ENCODE results near the gene DYSF. TPM values are rescaled to one million over a fixed set of nuclear protein-coding genes. Genes with fewer than 3 reads are reported as not detected.

The DYSF gene
- total RNA-seq, 1 donor, result 0.18 TPM

GRCh38 chr2:71564790-71565189 is 111.4 kb downstream of the DYSF start:
- H3K4me3 ChIP-seq (ENCODE audit: low read depth, low read length), result no peak overlapping the region
- TF ChIP-seq CTCF (IDR thresholded peaks at IDR 0.05; ENCODE audit: insufficient read depth, low read length), result no peak
- no peak for DNase-seq (ENCODE audit: low read depth)

GRCh38 chr2:71566372-71566771 is 113.0 kb downstream of the DYSF start:
- peak; percentile 41 for DNase-seq (ENCODE audit: low read depth)
- no peak overlapping the region for H3K4me3 ChIP-seq (ENCODE audit: low read depth, low read length)
- no peak for TF ChIP-seq CTCF (IDR thresholded peaks at IDR 0.05; ENCODE audit: insufficient read depth, low read length)

GRCh38 chr2:71567625-71568024 is 114.3 kb downstream of the DYSF start:
- H3K4me3 ChIP-seq (ENCODE audit: low read depth, low read length), result no peak overlapping the region
- no peak for DNase-seq (ENCODE audit: low read depth)
- TF ChIP-seq CTCF (IDR thresholded peaks at IDR 0.05; ENCODE audit: insufficient read depth, low read length), result no peak

GRCh38 chr2:71568103-71568502 is 114.7 kb downstream of the DYSF start:
- no peak for DNase-seq (ENCODE audit: low read depth)
- H3K4me3 ChIP-seq (ENCODE audit: low read depth, low read length), result no peak overlapping the region
- TF ChIP-seq CTCF (IDR thresholded peaks at IDR 0.05; ENCODE audit: insufficient read depth, low read length), result no peak

- no peak for TF ChIP-seq CTCF (IDR thresholded peaks at IDR 0.05; ENCODE audit: insufficient read depth, low read length)
- DNase-seq (ENCODE audit: low read depth), result no peak
These were observed 117.2 kb downstream of the DYSF start for GRCh38 chr2:71570511-71570910.

GRCh38 chr2:71570951-71571460 is 117.6 kb downstream of the DYSF start:
- DNase-seq (ENCODE audit: low read depth), result no peak
- TF ChIP-seq CTCF (IDR thresholded peaks at IDR 0.05; ENCODE audit: insufficient read depth, low read length), result no peak
- no peak overlapping the region for H3K4me3 ChIP-seq (ENCODE audit: low read depth, low read length)

More at GRCh38 chr2:71570511-71570910, 117.2 kb downstream of the DYSF start:
- H3K4me3 ChIP-seq (ENCODE audit: low read depth, low read length), result no peak overlapping the region

GRCh38 chr2:71571945-71572344 is 118.6 kb downstream of the DYSF start:
- no peak for DNase-seq (ENCODE audit: low read depth)
- TF ChIP-seq CTCF (IDR thresholded peaks at IDR 0.05; ENCODE audit: insufficient read depth, low read length), result no peak
- H3K4me3 ChIP-seq (ENCODE audit: low read depth, low read length), result no peak overlapping the region

Data from fibroblast of the aortic adventitia (primary cell).